ENCODE measurements around the gene CPNE7.

The CPNE7 gene

GRCh38 chr16:89557690-89558490 lies 17.7 kb upstream of the CPNE7 start:
- ChIA-PET POLR2A (interaction anchor here (1.5 kb wide), 1 partner anchor 8 kb away, joined by 3 read pairs; no protein-coding TSS in a partner anchor), CTCF (interaction anchor here (0.6 to 1.2 kb wide), 4 partner anchors 8 to 37 kb away, joined by 3 to 5 read pairs (median 4); no protein-coding TSS in a partner anchor)
- TF ChIP-seq FOXA1 (IDR thresholded peaks at IDR 0.05) = no peak
- TF ChIP-seq ARNT (IDR thresholded peaks at IDR 0.05) = no peak
- no peak for TF ChIP-seq ZNF384 (IDR thresholded peaks at IDR 0.05)
- no peak for TF ChIP-seq PKNOX1 (IDR thresholded peaks at IDR 0.05)
- TF ChIP-seq NFRKB (IDR thresholded peaks at IDR 0.05) = no peak
- TF ChIP-seq FOXM1 (IDR thresholded peaks at IDR 0.05; ENCODE audit: borderline replicate concordance) = no peak
- no peak for TF ChIP-seq SUZ12 (IDR thresholded peaks at IDR 0.05)
- no peak for TF ChIP-seq TARDBP (IDR thresholded peaks at IDR 0.05)
- no peak for TF ChIP-seq ELF4 (IDR thresholded peaks at IDR 0.05)
- no peak for TF ChIP-seq FOXK2 (IDR thresholded peaks at IDR 0.05)
- TF ChIP-seq SP1 (IDR thresholded peaks at IDR 0.05) = no peak
- TF ChIP-seq HDGF (IDR thresholded peaks at IDR 0.05; ENCODE audit: borderline replicate concordance) = no peak
- TF ChIP-seq L3MBTL2 (conservative IDR thresholded peaks at IDR 0.05) = no peak
- no peak for TF ChIP-seq BHLHE40 (IDR thresholded peaks at IDR 0.05; ENCODE audit: borderline replicate concordance)
- no peak for TF ChIP-seq LEF1 (IDR thresholded peaks at IDR 0.05; ENCODE audit: borderline replicate concordance)
- DNase-seq (ENCODE audit: extremely low spot score) = no peak

GRCh38 chr16:89560378-89561141 lies 15.0 kb upstream of the CPNE7 start, which contains the start of gene RPL13:
TSS of gene RPL13 (plus strand) at chr16:89560682. CDS start at chr16:89560960, 278 bp downstream.
- CTCF ChIA-PET = no interaction called here
- peak; percentile 83 for TF ChIP-seq L3MBTL2 (conservative IDR thresholded peaks at IDR 0.05)
- TF ChIP-seq NFRKB (IDR thresholded peaks at IDR 0.05) = no peak
- TF ChIP-seq TARDBP (IDR thresholded peaks at IDR 0.05) = no peak
- 0 out of 2 replicates have a peak, but pooled peaks have one; percentile 7 for TF ChIP-seq LEF1 (IDR thresholded peaks at IDR 0.05; ENCODE audit: borderline replicate concordance)
- TF ChIP-seq ZNF384 (IDR thresholded peaks at IDR 0.05) = no peak
- no peak; the same call in 1 of the 2 replicates for TF ChIP-seq HDGF (IDR thresholded peaks at IDR 0.05; ENCODE audit: borderline replicate concordance)
- 0 out of 2 replicates have a peak, but pooled peaks have one; percentile 7 for TF ChIP-seq PKNOX1 (IDR thresholded peaks at IDR 0.05)
- TF ChIP-seq ELF4 (IDR thresholded peaks at IDR 0.05) = peak; percentile 91
- TF ChIP-seq BHLHE40 (IDR thresholded peaks at IDR 0.05; ENCODE audit: borderline replicate concordance) = no peak
- no peak for TF ChIP-seq FOXA1 (IDR thresholded peaks at IDR 0.05)

GRCh38 chr16:89561142-89561883 lies 14.2 kb upstream of the CPNE7 start:
- ChIA-PET CTCF (no interaction called here), POLR2A (interaction anchor here (0.6 to 1.1 kb wide), 4 partner anchors 15 to 53 kb away, joined by 3 to 5 read pairs (median 3); partner anchors contain the start of genes CPNE7 and SPG7)
- no peak for DNase-seq (ENCODE audit: extremely low spot score)
- no peak for TF ChIP-seq LEF1 (IDR thresholded peaks at IDR 0.05; ENCODE audit: borderline replicate concordance)
- TF ChIP-seq SUZ12 (IDR thresholded peaks at IDR 0.05) = no peak

More at GRCh38 chr16:89560378-89561141, 15.0 kb upstream of the CPNE7 start, which contains the start of gene RPL13:
- peak; percentile 93 for DNase-seq (ENCODE audit: extremely low spot score)
- POLR2A ChIA-PET = interaction anchor here (1.1 kb wide), 1 partner anchor 52 kb away, joined by 3 read pairs; the partner anchor contains the start of gene SPG7

- no peak for DNase-seq (ENCODE audit: extremely low spot score)
- CTCF ChIA-PET = no interaction called here
- TF ChIP-seq FOXM1 (IDR thresholded peaks at IDR 0.05; ENCODE audit: borderline replicate concordance) (no peak), FOXA1 (IDR thresholded peaks at IDR 0.05) (no peak), NFRKB (IDR thresholded peaks at IDR 0.05) (0 out of 2 replicates have a peak, but pooled peaks have one; percentile 9), HDGF (IDR thresholded peaks at IDR 0.05; ENCODE audit: borderline replicate concordance) (no peak), ELF4 (IDR thresholded peaks at IDR 0.05) (no peak)
- POLR2A ChIA-PET = interaction anchor here (0.6 to 1.1 kb wide), 4 partner anchors 14 to 53 kb away, joined by 3 to 5 read pairs (median 3); partner anchors contain the start of genes CPNE7 and SPG7
Observed at GRCh38 chr16:89561884-89562599, 13.5 kb upstream of the CPNE7 start.

- POLR2A ChIA-PET = no interaction called here
- CTCF ChIA-PET = no interaction called here
- DNase-seq (ENCODE audit: extremely low spot score) = no peak
- TF ChIP-seq BHLHE40 (IDR thresholded peaks at IDR 0.05; ENCODE audit: borderline replicate concordance) (no peak), FOXA1 (IDR thresholded peaks at IDR 0.05) (no peak), L3MBTL2 (conservative IDR thresholded peaks at IDR 0.05) (no peak), SUZ12 (IDR thresholded peaks at IDR 0.05) (no peak), TARDBP (IDR thresholded peaks at IDR 0.05) (no peak), PKNOX1 (IDR thresholded peaks at IDR 0.05) (no peak), ELF4 (IDR thresholded peaks at IDR 0.05) (no peak), SP1 (IDR thresholded peaks at IDR 0.05) (no peak), CTBP1 (IDR thresholded peaks at IDR 0.05; ENCODE audit: borderline replicate concordance) (no peak), FOXK2 (IDR thresholded peaks at IDR 0.05) (no peak), NFRKB (IDR thresholded peaks at IDR 0.05) (no peak), ZNF384 (IDR thresholded peaks at IDR 0.05) (no peak), FOXM1 (IDR thresholded peaks at IDR 0.05; ENCODE audit: borderline replicate concordance) (no peak), ARNT (IDR thresholded peaks at IDR 0.05) (no peak), HDGF (IDR thresholded peaks at IDR 0.05; ENCODE audit: borderline replicate concordance) (no peak)
Observed at GRCh38 chr16:89562939-89563338, 12.6 kb upstream of the CPNE7 start.

Measured in HEK293T (cell line).